T-helper 1 cell treated with Interleukin-12 subunit alpha and Interleukin-12 subunit beta and Interleukin-4 antibody, amounts not matched to agents 30 μg/mL and 1 μg/mL, for 36 hours (primary cell): ENCODE data around the gene TFG.

Experiments
- H3K27ac Mint-ChIP-seq: one replicate; pipeline ENCODE4 v1.8.0; 2021; ENCODE audit warnings: mild to moderate bottlenecking, mixed read lengths
- H3K27me3 Mint-ChIP-seq: one replicate; pipeline ENCODE4 v1.8.0; 2021; ENCODE audit warnings: low read depth, mixed read lengths
- H3K36me3 Mint-ChIP-seq: one replicate; pipeline ENCODE4 v1.8.0; 2021; ENCODE audit warnings: low read depth, mixed read lengths
- H3K4me1 Mint-ChIP-seq: one replicate; pipeline ENCODE4 v1.8.0; 2021; ENCODE audit warnings: low read depth, mixed read lengths
- H3K4me3 Mint-ChIP-seq: one replicate; pipeline ENCODE4 v1.8.0; 2021; ENCODE audit warnings: mild to moderate bottlenecking, moderate library complexity, mixed read lengths
- H3K9me3 Mint-ChIP-seq: one replicate; pipeline ENCODE4 v1.8.0; 2021; ENCODE audit warnings: mixed read lengths

TFG gene

GRCh38 chr3:100720426-100720825 is 11.1 kb downstream of the TFG start:
- Mint-ChIP-seq H3K4me3 (no peak overlapping the region), H3K36me3 (peaks cover 36% of the 10 kb centered on the region), H3K4me1 (peaks cover 21% of the 10 kb centered on the region), H3K9me3 (no peaks in the 10 kb centered on the region), H3K27ac (no peak overlapping the region), H3K27me3 (no peaks in the 10 kb centered on the region)

DNA sequence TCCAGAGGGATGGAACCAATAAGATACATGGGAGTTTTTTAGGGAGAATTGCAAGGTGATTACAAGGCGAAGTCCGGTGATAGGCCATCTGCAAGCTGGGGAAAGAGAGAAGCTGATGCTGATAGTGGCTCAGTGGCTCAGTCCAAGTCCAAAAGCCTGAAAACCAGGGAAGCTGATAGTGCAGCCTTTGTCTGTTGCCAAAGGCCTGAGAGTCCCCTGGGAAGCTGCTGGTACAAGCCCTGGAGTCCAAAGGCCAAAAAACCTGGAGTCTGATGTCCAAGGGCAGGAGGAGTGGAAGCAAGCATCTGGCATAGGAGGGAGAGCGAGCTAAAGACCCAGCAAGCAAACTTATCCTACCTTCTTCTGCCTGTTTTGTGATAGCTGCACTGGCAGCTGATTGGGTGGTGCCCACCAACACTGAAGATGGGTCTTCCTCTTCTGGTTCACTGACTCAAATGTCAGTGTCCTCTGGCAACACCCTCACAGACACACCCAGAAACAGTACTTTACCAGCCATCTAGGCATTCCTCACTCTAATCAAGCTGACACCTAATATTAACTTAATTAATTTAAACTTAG is 16.7 kb downstream of the TFG start:
- H3K4me3 Mint-ChIP-seq, result no peak overlapping the region

DNA sequence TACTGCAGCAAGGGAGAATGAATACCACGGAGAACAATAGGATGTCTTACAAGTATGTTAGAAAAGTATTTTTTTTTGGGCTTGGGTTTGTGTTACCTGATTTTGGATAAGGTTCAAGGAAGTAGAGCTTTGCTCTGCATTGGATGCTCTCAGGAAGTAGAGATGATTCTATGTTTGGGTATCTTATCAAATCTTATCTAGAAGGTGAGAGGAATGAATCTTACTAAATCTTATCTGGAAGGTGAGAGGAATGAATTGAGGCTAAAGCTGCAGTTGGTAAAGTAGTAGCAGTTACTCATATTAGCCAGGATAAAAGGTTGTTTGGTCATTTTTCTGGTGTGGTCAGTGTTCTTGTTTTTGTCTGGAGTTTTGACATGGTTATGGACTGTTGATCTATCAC is 17.4 kb downstream of the TFG start:
- H3K4me3 Mint-ChIP-seq, result no peak overlapping the region
- H3K36me3 Mint-ChIP-seq, result peaks cover 37% of the 10 kb centered on the region
- H3K27me3 Mint-ChIP-seq, result no peaks in the 10 kb centered on the region
- no peaks in the 10 kb centered on the region for H3K9me3 Mint-ChIP-seq
- peak overlapping the region; percentile 34 for H3K27ac Mint-ChIP-seq
- peaks cover 19% of the 10 kb centered on the region for H3K4me1 Mint-ChIP-seq

More for the DNA sequence above, 16.7 kb downstream of the TFG start:
- Mint-ChIP-seq H3K36me3 (peaks cover 40% of the 10 kb centered on the region), H3K27me3 (no peaks in the 10 kb centered on the region), H3K27ac (no peak overlapping the region), H3K4me1 (peaks cover 19% of the 10 kb centered on the region), H3K9me3 (no peaks in the 10 kb centered on the region)

DNA sequence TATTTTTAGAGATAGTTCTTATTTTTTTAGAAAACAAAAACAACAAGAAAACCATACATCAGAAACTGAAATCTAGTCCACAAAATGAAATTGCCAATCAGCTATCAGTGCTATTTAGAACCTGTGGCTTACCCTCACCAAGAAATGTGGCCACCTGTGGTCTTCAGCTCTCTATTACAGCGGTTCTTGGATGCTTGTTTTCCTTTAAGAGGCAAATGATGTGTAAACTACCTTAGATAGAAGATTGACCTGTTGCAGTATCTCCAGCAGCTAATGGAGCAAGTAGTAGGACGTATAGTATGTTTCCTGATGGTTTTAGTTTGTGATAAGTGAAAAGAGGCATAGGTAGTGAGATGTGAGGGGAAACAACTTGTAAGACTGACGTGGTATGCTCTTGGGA is 21.2 kb downstream of the TFG start:
- Mint-ChIP-seq H3K27me3 (no peaks in the 10 kb centered on the region), H3K27ac (no peak overlapping the region), H3K4me3 (no peak overlapping the region), H3K36me3 (peaks cover 45% of the 10 kb centered on the region), H3K9me3 (no peaks in the 10 kb centered on the region), H3K4me1 (peaks cover 30% of the 10 kb centered on the region)

DNA sequence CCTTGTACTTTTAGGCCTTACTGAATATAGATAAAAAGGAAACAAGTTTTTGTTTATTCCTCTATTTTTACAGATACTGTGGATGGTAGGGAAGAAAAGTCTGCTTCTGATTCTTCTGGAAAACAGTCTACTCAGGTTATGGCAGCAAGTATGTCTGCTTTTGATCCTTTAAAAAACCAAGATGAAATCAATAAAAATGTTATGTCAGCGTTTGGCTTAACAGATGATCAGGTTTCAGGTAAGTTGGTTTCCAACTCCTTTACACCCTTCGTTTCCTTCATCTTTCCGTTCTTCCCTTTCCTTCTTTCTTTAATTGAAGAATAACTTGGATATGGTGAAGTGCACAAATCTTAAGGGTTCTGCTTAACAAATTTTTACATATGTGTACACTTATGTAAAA is 23.1 kb downstream of the TFG start:
- H3K27ac Mint-ChIP-seq, result no peak overlapping the region
- no peaks in the 10 kb centered on the region for H3K9me3 Mint-ChIP-seq
- peaks cover 22% of the 10 kb centered on the region for H3K4me1 Mint-ChIP-seq
- H3K4me3 Mint-ChIP-seq, result no peak overlapping the region
- no peaks in the 10 kb centered on the region for H3K27me3 Mint-ChIP-seq
- peaks cover 49% of the 10 kb centered on the region for H3K36me3 Mint-ChIP-seq

DNA sequence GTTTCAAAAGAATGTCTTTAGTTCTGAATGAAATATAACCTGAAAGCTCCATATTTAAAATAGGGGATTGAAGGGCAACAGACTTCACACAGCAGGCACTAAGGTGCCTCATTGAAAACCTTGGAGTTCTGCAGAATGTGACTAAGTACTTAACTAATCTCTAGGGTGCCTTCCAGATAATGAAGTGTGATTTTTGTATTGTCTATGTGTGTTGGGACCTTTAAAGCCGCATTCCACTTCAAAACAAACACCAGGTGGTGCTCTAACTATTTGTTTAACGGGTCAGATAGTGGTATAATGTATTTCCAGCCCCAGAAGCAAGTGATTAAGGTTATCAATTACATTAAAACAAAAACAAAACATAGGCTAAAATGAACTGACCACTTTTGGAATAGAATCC is 28.0 kb downstream of the TFG start:
- no peak overlapping the region for H3K27ac Mint-ChIP-seq
- H3K36me3 Mint-ChIP-seq, result peaks cover 56% of the 10 kb centered on the region
- H3K27me3 Mint-ChIP-seq, result no peaks in the 10 kb centered on the region
- no peak overlapping the region for H3K4me3 Mint-ChIP-seq
- no peaks in the 10 kb centered on the region for H3K9me3 Mint-ChIP-seq
- peaks cover 19% of the 10 kb centered on the region for H3K4me1 Mint-ChIP-seq

GRCh38 chr3:100740207-100740606 is 30.9 kb downstream of the TFG start:
- peaks cover 6% of the 10 kb centered on the region for H3K4me1 Mint-ChIP-seq
- no peak overlapping the region for H3K4me3 Mint-ChIP-seq
- no peak overlapping the region for H3K27ac Mint-ChIP-seq
- H3K36me3 Mint-ChIP-seq, result peaks cover 49% of the 10 kb centered on the region
- H3K27me3 Mint-ChIP-seq, result no peaks in the 10 kb centered on the region
- H3K9me3 Mint-ChIP-seq, result no peaks in the 10 kb centered on the region

DNA sequence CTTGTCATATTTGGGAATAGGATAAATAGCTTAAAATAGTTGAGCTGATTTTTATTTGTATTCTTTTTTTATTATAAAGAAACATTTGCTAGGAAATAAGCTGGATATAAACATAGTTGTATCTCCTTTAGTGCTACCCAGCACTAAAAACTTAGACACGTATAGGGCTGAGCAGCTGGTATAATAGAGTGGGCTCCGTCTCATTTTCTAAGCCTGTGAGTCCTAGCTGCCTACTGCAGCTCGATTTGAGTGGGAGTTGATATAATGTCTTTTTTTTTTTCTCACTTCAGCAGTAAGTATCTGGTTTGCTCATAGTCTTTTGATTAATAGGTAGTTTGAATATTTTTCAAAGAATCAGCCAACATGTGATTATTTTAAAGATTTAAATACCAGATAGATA is 34.2 kb downstream of the TFG start:
- Mint-ChIP-seq H3K4me1 (peaks cover 3% of the 10 kb centered on the region), H3K36me3 (peaks cover 44% of the 10 kb centered on the region), H3K4me3 (no peak overlapping the region), H3K27me3 (no peaks in the 10 kb centered on the region), H3K27ac (no peak overlapping the region), H3K9me3 (no peaks in the 10 kb centered on the region)

GRCh38 chr3:100744671-100745070 is 35.4 kb downstream of the TFG start:
- no peak overlapping the region for H3K27ac Mint-ChIP-seq

GRCh38 chr3:100745617-100746016 is 36.3 kb downstream of the TFG start:
- Mint-ChIP-seq H3K4me1 (peaks cover 3% of the 10 kb centered on the region), H3K27ac (no peak overlapping the region), H3K9me3 (no peaks in the 10 kb centered on the region), H3K36me3 (peaks cover 38% of the 10 kb centered on the region), H3K27me3 (no peaks in the 10 kb centered on the region), H3K4me3 (no peak overlapping the region)

More at GRCh38 chr3:100744671-100745070, 35.4 kb downstream of the TFG start:
- Mint-ChIP-seq H3K4me1 (peaks cover 3% of the 10 kb centered on the region), H3K36me3 (peaks cover 44% of the 10 kb centered on the region), H3K4me3 (no peak overlapping the region), H3K9me3 (no peaks in the 10 kb centered on the region), H3K27me3 (no peaks in the 10 kb centered on the region)

GRCh38 chr3:100746092-100746491 is 36.8 kb downstream of the TFG start:
- Mint-ChIP-seq H3K36me3 (peaks cover 38% of the 10 kb centered on the region), H3K27me3 (no peaks in the 10 kb centered on the region), H3K27ac (no peak overlapping the region), H3K9me3 (no peaks in the 10 kb centered on the region), H3K4me3 (no peak overlapping the region), H3K4me1 (peaks cover 3% of the 10 kb centered on the region)

GRCh38 chr3:100748220-100748619 is 38.9 kb downstream of the TFG start:
- no peak overlapping the region for H3K27ac Mint-ChIP-seq
- H3K9me3 Mint-ChIP-seq, result no peaks in the 10 kb centered on the region
- H3K4me3 Mint-ChIP-seq, result no peak overlapping the region
- peaks cover 40% of the 10 kb centered on the region for H3K36me3 Mint-ChIP-seq
- no peaks in the 10 kb centered on the region for H3K4me1 Mint-ChIP-seq
- H3K27me3 Mint-ChIP-seq, result no peaks in the 10 kb centered on the region

GRCh38 chr3:100748967-100749366 is 39.7 kb downstream of the TFG start:
- H3K27me3 Mint-ChIP-seq, result no peaks in the 10 kb centered on the region
- H3K36me3 Mint-ChIP-seq, result peaks cover 40% of the 10 kb centered on the region
- no peaks in the 10 kb centered on the region for H3K4me1 Mint-ChIP-seq
- H3K27ac Mint-ChIP-seq, result no peak overlapping the region
- no peaks in the 10 kb centered on the region for H3K9me3 Mint-ChIP-seq
- H3K4me3 Mint-ChIP-seq, result no peak overlapping the region

GRCh38 chr3:100753846-100754245 is 44.6 kb downstream of the TFG start:
- Mint-ChIP-seq H3K4me1 (no peaks in the 10 kb centered on the region), H3K27ac (no peak overlapping the region), H3K9me3 (no peaks in the 10 kb centered on the region), H3K36me3 (peaks cover 23% of the 10 kb centered on the region), H3K27me3 (no peaks in the 10 kb centered on the region), H3K4me3 (no peak overlapping the region)

- H3K36me3 Mint-ChIP-seq, result peaks cover 19% of the 10 kb centered on the region
These were observed 45.5 kb downstream of the TFG start for GRCh38 chr3:100754563-100755334.

More at GRCh38 chr3:100754563-100755334, 45.5 kb downstream of the TFG start:
- Mint-ChIP-seq H3K27ac (no peak overlapping the region), H3K4me3 (no peak overlapping the region), H3K4me1 (peaks cover under 1% of the 10 kb centered on the region), H3K27me3 (no peaks in the 10 kb centered on the region), H3K9me3 (no peaks in the 10 kb centered on the region)
